Nephron progenitor cell (in vitro differentiated cells): ENCODE measurements around the gene YAP1.

Experiments used
- DNase-seq: peaks from one replicate; pipeline ENCODE4 v3.0.0; 2021
- H3K27ac Mint-ChIP-seq: 2 replicates; pipeline ENCODE4 v1.8.0; 2021; ENCODE audit warnings: mild to moderate bottlenecking, moderate library complexity, mixed read lengths
- H3K27me3 Mint-ChIP-seq: 2 replicates; pipeline ENCODE4 v1.8.0; 2021; ENCODE audit warnings: mild to moderate bottlenecking, low read depth, mixed read lengths; ENCODE audit not compliant: poor library complexity
- H3K36me3 Mint-ChIP-seq: 2 replicates; pipeline ENCODE4 v1.8.0; 2021; ENCODE audit warnings: low read depth, mixed read lengths
- H3K4me1 Mint-ChIP-seq: 2 replicates; pipeline ENCODE4 v1.8.0; 2021; ENCODE audit warnings: mixed read lengths
- H3K4me3 Mint-ChIP-seq: 2 replicates; pipeline ENCODE4 v1.8.0; 2021; ENCODE audit warnings: mild to moderate bottlenecking, moderate library complexity, mixed read lengths
- H3K9me3 Mint-ChIP-seq: 2 replicates; pipeline ENCODE4 v1.8.0; 2021; ENCODE audit warnings: mild to moderate bottlenecking, moderate library complexity, mixed read lengths
- CTCF ChIP-seq: fragments of 200-600 bp; sonication (generic); IDR thresholded peaks from 2 replicates; pipeline ENCODE4 v1.5.0; 2021; ENCODE audit warnings: antibody characterized with exemption

Gene YAP1

GRCh38 chr11:102111787-102112508 lies 1.7 kb downstream of the YAP1 start:
- H3K27me3 Mint-ChIP-seq = no peaks in the 10 kb centered on the region
- peaks cover 11% of the 10 kb centered on the region for H3K36me3 Mint-ChIP-seq
- DNase-seq = no peak
- no peak for TF ChIP-seq CTCF
- H3K4me1 Mint-ChIP-seq = peaks cover 57% of the 10 kb centered on the region
- H3K27ac Mint-ChIP-seq = peak overlapping the region; percentile 99
- peak overlapping the region; percentile 98 for H3K4me3 Mint-ChIP-seq
- peaks cover 3% of the 10 kb centered on the region for H3K9me3 Mint-ChIP-seq

- no peak for TF ChIP-seq CTCF
- no peak for DNase-seq
- Mint-ChIP-seq H3K36me3 (peaks cover 11% of the 10 kb centered on the region), H3K4me3 (peak overlapping the region; percentile 98), H3K4me1 (peaks cover 62% of the 10 kb centered on the region), H3K9me3 (peaks cover 3% of the 10 kb centered on the region), H3K27me3 (no peaks in the 10 kb centered on the region), H3K27ac (peak overlapping the region; percentile 99)
Measured at GRCh38 chr11:102112509-102112821, 2.2 kb downstream of the YAP1 start.

GRCh38 chr11:102114032-102114431 lies 3.8 kb downstream of the YAP1 start:
- peak overlapping the region; percentile 98 for H3K27ac Mint-ChIP-seq
- H3K36me3 Mint-ChIP-seq = peaks cover 11% of the 10 kb centered on the region
- H3K27me3 Mint-ChIP-seq = no peaks in the 10 kb centered on the region
- H3K4me3 Mint-ChIP-seq = peak overlapping the region; percentile 98
- no peak for DNase-seq
- peaks cover 3% of the 10 kb centered on the region for H3K9me3 Mint-ChIP-seq
- no peak for TF ChIP-seq CTCF
- H3K4me1 Mint-ChIP-seq = peaks cover 70% of the 10 kb centered on the region

GRCh38 chr11:102115557-102115956 lies 5.3 kb downstream of the YAP1 start:
- Mint-ChIP-seq H3K36me3 (peaks cover 14% of the 10 kb centered on the region), H3K27ac (peak overlapping the region; percentile 95), H3K4me1 (peaks cover 77% of the 10 kb centered on the region), H3K27me3 (no peaks in the 10 kb centered on the region), H3K4me3 (peak overlapping the region; percentile 98), H3K9me3 (peaks cover under 1% of the 10 kb centered on the region)
- no peak for DNase-seq
- no peak for TF ChIP-seq CTCF

- Mint-ChIP-seq H3K27me3 (no peaks in the 10 kb centered on the region), H3K27ac (peak overlapping the region; percentile 95), H3K4me1 (peaks cover 83% of the 10 kb centered on the region), H3K36me3 (peaks cover 24% of the 10 kb centered on the region), H3K4me3 (peak overlapping the region; percentile 98), H3K9me3 (peaks cover 4% of the 10 kb centered on the region)
- no peak for TF ChIP-seq CTCF
- no peak for DNase-seq
Measured at GRCh38 chr11:102116453-102117205, 6.4 kb downstream of the YAP1 start.
